Stomach smooth muscle (tissue), 2 donors: ENCODE data around the gene NCR1.
"Not testable (repeated sequence)": the region's sequence is repeated elsewhere in the genome, so short reads cannot be mapped to it uniquely, and the experiment has no call there.

Experiments used
- H3K27ac ChIP-seq: one replicate; pipeline ENCODE4 v1.7.0; 2013; ENCODE audit warnings: mild to moderate bottlenecking, low read length, inconsistent platforms
- H3K27me3 ChIP-seq, 2 donors: one replicate each; pipeline ENCODE4 v1.7.0; 2013; ENCODE audit warnings: low read length in 2 of 2; ENCODE audit not compliant: insufficient read depth in 2 of 2, control insufficient read depth in 1 of 2
- H3K36me3 ChIP-seq, 2 donors: one replicate each; pipeline ENCODE4 v1.7.0; 2013; ENCODE audit warnings: low read length in 2 of 2; ENCODE audit not compliant: control insufficient read depth in 2 of 2, insufficient read depth in 2 of 2
- H3K4me1 ChIP-seq: one replicate; pipeline ENCODE4 v1.7.0; 2013; ENCODE audit warnings: low read length; ENCODE audit not compliant: control insufficient read depth, insufficient read depth
- H3K4me3 ChIP-seq, 2 donors: one replicate each; pipeline ENCODE4 v1.7.0; 2013; ENCODE audit warnings: low read length in 2 of 2
- H3K9ac ChIP-seq, 2 donors: one replicate each; pipeline ENCODE4 v1.7.0; 2013; ENCODE audit warnings: low read length in 2 of 2, mild to moderate bottlenecking in 1 of 2
- H3K9me3 ChIP-seq, 2 donors: one replicate each; pipeline ENCODE4 v1.7.0; 2013; ENCODE audit warnings: low read length in 2 of 2; ENCODE audit not compliant: control insufficient read depth in 2 of 2
- donor health status: healthy.
- donor health status: Pancreatic carcinoma.

NCR1 gene, protein sequence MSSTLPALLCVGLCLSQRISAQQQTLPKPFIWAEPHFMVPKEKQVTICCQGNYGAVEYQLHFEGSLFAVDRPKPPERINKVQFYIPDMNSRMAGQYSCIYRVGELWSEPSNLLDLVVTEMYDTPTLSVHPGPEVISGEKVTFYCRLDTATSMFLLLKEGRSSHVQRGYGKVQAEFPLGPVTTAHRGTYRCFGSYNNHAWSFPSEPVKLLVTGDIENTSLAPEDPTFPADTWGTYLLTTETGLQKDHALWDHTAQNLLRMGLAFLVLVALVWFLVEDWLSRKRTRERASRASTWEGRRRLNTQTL

DNA sequence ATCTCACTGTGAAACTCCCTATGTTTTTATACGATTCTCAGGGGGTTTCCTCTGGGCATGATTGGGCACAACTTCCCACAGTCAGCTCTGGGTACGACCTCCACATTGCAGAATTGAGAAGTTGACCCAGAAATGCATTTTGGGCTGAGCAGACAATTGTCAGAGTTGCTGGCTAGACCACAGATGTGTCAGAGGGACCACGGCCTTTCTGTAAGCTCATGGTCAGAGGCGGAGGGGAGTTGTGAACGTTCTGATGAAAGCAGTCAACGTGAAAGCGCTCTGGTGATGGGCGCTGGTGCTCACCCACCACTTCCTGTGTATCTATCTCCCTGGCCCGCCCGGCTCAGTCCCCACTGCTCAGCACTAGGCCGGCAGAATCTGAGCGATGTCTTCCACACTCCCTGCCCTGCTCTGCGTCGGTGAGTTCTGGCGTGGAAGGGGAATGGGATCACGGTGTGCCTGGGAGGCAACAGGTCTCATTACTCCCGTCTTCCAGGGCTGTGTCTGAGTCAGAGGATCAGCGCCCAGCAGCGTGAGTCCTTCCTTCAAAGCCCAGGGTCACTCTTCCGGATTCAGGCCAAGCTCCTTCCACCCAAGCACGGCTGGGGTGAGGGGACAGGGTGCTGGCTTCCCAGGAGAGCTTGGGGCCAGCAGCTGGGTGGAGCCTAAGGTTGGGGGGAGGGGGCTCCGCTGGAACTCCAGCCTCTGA is at the start of gene NCR1:
Gene NCR1 (plus strand): TSS at position 346 of the 709 bp plus-strand sequence. CDS start 40 bp downstream, at position 386.
- Histone ChIP-seq H3K36me3 (no peaks in the 10 kb centered on the region), H3K9ac (no peak within 1 kb of the TSS), H3K27ac (no peak within 1 kb of the TSS), H3K4me1 (no peaks in the 10 kb centered on the region), H3K4me3 (no peak within 1 kb of the TSS), H3K27me3 (peaks cover 0 to 2% of the 10 kb centered on the region in 2 donors), H3K9me3 (no peaks in the 10 kb centered on the region)

DNA sequence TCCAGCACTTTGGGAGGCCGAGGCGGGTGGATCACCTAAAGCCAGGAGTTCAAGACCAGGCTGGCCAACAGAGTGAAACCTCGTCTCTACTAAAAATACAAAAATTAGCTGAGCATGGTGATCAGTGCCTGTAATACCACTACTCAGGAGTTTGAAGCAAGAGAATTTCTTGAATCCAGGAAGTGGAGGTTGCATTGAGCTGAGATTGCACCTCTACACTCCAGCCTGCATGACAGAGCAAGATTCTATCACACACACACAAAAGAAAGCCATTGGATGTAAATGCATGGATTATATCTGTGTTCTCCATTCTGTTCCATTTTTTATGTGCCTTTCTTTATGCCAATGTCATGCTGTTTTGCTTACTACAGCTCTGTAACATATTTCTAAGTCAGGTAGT is 47.5 kb upstream of the NCR1 start:
- not testable (repeated sequence) for H3K27ac ChIP-seq, H3K9me3 ChIP-seq, H3K4me1 ChIP-seq, H3K27me3 ChIP-seq, H3K36me3 ChIP-seq, H3K9ac ChIP-seq, H3K4me3 ChIP-seq

DNA sequence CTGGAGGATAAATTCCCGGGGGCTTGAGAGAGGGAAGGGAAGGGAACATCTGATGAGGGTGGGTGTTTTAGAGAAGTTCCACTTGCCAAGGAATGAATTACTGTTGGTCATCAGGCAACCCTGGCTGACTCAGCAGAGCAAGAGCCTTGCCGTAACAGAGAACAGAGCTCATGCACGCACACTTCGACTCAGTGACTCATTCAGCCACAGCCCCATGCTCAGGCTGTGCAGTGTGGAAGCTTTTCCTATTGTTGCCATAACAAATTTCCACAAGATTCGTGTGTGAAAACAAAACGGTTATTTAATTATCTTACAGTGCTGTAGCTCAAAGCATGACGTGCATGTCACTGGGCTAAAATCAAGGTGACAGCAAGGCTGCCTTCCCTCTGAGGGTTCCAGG is 46.5 kb upstream of the NCR1 start:
- not testable (repeated sequence) for H3K9me3 ChIP-seq, H3K4me1 ChIP-seq, H3K36me3 ChIP-seq, H3K27ac ChIP-seq, H3K9ac ChIP-seq, H3K4me3 ChIP-seq, H3K27me3 ChIP-seq

DNA sequence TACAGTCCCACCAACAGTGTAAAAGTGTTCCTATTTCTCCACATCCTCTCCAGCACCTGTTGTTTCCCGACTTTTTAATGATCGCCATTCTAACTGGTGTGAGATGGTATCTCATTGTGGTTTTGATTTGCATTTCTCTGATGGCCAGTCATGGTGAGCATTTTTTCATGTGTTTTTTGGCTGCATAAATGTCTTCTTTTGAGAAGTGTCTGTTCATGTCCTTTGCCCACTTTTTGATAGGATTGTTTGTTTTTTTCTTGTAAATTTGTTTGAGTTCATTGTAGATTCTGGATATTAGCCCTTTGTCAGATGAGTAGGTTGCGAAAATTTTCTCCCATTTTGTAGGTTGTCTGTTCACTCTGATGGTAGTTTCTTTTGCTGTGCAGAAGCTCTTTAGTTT is 42.5 kb upstream of the NCR1 start:
- not testable (repeated sequence) for H3K4me3 ChIP-seq, H3K36me3 ChIP-seq, H3K9ac ChIP-seq, H3K9me3 ChIP-seq, H3K4me1 ChIP-seq, H3K27me3 ChIP-seq, H3K27ac ChIP-seq

DNA sequence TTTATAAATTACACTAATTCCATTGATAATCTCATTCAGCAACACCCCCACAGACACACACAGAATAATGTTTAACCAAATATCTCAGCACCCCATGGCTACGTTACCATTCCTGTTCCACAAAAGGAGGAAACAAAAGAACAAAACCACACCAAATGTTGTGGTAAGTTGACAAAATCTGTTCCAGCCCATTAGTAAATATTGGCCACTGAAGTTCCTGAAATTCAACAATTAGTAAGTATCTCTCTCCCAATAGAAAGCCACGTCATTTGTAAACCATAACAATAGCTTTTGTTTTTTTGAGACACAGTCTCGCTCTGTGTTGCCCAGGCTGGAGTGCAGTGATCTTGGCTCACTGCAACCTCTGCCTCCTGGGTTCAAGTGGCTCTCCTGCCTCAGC is 34.3 kb upstream of the NCR1 start:
- no peaks in the 10 kb centered on the region for H3K36me3 ChIP-seq
- no peak overlapping the region for H3K4me3 ChIP-seq
- H3K27ac ChIP-seq: no peak overlapping the region
- peaks cover 0 to 2% of the 10 kb centered on the region in 2 donors for H3K27me3 ChIP-seq
- no peaks in the 10 kb centered on the region for H3K4me1 ChIP-seq
- H3K9me3 ChIP-seq: no peaks in the 10 kb centered on the region
- H3K9ac ChIP-seq: no peak overlapping the region

DNA sequence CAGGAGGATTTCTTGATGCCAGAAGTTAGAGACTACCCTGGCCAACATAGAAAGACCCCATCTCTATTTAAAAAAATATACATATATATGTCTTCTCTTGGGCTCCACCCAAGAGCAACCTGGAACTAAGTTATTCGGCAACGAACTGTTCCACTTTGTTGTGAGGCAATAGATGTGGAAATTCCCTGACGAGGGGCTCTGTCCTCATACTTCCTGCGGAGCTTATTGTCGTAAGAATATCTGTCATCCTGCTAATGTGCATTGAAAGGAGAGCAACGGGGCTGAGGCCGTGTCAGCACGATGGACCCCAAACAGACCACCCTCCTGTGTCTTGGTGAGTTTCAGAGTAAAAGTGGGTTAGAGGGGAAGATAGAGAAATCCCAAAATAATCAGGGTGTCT is 32.0 kb upstream of the NCR1 start, which contains the start of gene FCAR:
Gene FCAR (plus strand): TSS at position 246 of the 400 bp plus-strand sequence. CDS start 55 bp downstream, at position 301.
- Histone ChIP-seq H3K27me3 (peaks cover 0 to 2% of the 10 kb centered on the region in 2 donors), H3K36me3 (no peaks in the 10 kb centered on the region), H3K4me3 (no peak within 1 kb of the TSS), H3K4me1 (no peaks in the 10 kb centered on the region), H3K9me3 (no peaks in the 10 kb centered on the region), H3K27ac (no peak within 1 kb of the TSS), H3K9ac (no peak within 1 kb of the TSS)

DNA sequence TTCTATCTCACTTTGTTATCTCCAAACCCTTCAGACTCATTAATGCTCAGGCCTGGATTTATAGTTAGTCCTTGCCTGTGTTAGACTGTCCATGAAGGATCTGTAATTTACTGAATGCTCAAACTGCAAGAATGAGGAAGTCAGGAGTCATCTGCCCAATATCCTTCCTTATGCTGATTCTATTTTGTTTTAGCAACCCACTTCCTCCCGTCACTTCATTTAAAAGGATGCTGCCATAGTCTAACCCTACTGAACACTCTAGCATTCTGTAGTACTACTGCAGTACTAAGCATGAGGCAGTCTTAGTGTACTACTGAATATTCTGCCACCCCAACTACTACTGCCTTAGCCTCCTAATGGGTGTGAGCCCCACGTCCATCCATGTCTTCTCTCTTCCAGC is 30.4 kb upstream of the NCR1 start:
- Histone ChIP-seq H3K9ac (no peak overlapping the region), H3K36me3 (no peaks in the 10 kb centered on the region), H3K27me3 (no peaks in the 10 kb centered on the region), H3K4me1 (no peaks in the 10 kb centered on the region), H3K9me3 (no peaks in the 10 kb centered on the region), H3K27ac (no peak overlapping the region), H3K4me3 (no peak overlapping the region)

DNA sequence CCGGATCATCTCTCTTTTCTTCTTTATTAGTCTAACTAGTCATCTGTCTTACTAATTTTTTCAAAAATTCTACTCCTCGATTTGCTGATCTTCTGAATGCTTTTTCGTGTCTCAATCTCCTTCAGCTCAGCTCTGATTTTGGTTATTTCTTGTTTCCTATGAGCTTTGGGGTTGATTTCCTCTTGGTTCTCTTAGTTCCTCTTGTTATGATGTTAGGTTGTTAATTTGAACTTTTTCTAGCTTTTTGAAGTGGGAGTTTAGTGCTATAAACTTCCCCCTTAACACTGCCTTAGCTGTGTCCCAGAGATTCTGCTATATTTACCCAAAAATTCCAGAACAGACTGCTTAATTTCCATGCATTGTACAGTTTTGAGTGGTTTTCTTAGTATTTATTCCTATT is 28.5 kb upstream of the NCR1 start:
- H3K9me3 ChIP-seq: no peaks in the 10 kb centered on the region
- no peak overlapping the region for H3K9ac ChIP-seq
- no peaks in the 10 kb centered on the region for H3K4me1 ChIP-seq
- H3K36me3 ChIP-seq: no peaks in the 10 kb centered on the region
- no peak overlapping the region for H3K27ac ChIP-seq
- no peak overlapping the region for H3K4me3 ChIP-seq
- H3K27me3 ChIP-seq: peaks cover 3 to 4% of the 10 kb centered on the region in 2 donors

DNA sequence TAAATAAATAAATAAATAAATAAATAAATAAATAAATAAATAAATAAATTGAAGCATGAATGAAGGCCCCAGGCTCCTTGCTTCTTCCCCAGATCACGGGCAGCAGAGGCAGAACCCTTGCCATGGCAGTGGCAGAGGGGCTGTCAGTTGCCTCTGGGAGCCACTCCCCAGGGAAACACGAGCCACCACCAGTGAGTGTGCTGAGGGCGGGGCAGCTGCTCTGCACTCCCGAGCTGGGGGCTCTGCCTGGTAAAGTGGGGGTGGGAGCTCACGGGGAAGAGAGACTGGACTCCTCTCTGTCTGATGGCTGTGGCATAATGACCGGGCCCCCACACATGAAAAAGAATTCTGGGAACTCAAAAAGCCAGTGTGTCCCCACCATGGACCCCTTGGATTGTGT is 24.1 kb upstream of the NCR1 start:
- Histone ChIP-seq H3K4me3 (no peak overlapping the region), H3K4me1 (no peaks in the 10 kb centered on the region), H3K9me3 (no peaks in the 10 kb centered on the region), H3K27me3 (peaks cover 4 to 6% of the 10 kb centered on the region in 2 donors), H3K9ac (no peak overlapping the region), H3K36me3 (no peaks in the 10 kb centered on the region), H3K27ac (no peak overlapping the region)

DNA sequence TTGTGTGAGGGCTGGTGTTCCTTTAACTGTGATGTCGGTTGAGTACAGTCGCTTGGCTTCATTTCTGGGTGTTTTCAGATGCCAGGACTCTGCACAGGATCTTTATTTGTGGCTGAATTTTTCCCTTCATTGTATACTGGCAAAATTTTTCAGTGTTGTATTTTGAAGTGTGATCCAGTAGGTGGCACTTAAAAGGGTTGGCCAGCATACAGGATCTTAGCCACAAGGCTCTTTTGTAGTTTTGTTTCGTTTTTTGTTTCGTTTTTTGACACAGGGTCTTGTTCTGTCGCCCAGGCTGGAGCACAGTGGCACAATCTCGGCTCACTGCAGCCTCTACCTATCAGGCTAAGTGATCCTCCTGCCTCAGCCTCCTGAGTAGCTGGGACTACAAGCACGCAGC is 23.2 kb upstream of the NCR1 start:
- Histone ChIP-seq H3K4me1 (no peaks in the 10 kb centered on the region), H3K9ac (no peak overlapping the region), H3K4me3 (no peak overlapping the region), H3K36me3 (no peaks in the 10 kb centered on the region), H3K27me3 (peaks cover 4 to 6% of the 10 kb centered on the region in 2 donors), H3K9me3 (no peaks in the 10 kb centered on the region), H3K27ac (no peak overlapping the region)

DNA sequence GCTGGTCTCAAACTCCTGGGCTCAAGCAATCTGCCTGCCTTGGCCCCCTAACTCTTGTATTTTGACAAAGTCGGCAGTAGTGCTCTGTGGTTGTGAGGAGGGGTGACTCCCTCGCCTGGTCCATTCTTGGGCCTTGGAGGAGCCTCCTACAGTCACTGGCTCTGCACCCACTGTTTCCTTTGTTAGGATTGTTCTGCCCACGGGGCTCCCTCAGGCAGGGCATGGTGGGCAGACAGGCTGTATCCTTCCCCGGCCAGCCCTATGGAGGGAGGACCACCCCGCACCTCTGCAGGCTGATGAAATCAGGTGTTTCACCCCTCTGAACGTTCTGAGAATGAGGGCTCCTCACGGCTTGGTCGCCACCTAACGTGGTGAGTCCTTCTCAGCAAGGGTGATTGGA is 22.7 kb upstream of the NCR1 start:
- Histone ChIP-seq H3K27me3 (peaks cover 4 to 6% of the 10 kb centered on the region in 2 donors), H3K27ac (no peak overlapping the region), H3K9ac (no peak overlapping the region), H3K4me3 (no peak overlapping the region), H3K9me3 (no peaks in the 10 kb centered on the region), H3K4me1 (no peaks in the 10 kb centered on the region), H3K36me3 (no peaks in the 10 kb centered on the region)
